Breast epithelium (tissue), 3 donors: ENCODE data around the gene DRD2.

Experiments used
- CTCF ChIP-seq, 3 donors: fragments of 450-650 bp; IDR thresholded peaks; one replicate each; pipeline ENCODE4 v1.5.1; 2016 to 2017; ENCODE audit warnings: antibody characterized with exemption in 3 of 3, mild to moderate bottlenecking in 3 of 3, moderate library complexity in 3 of 3
- POLR2A ChIP-seq: fragments of 450-650 bp; IDR thresholded peaks from one replicate; pipeline ENCODE4 v1.6.1; 2016; ENCODE audit warnings: antibody characterized with exemption, mild to moderate bottlenecking, moderate library complexity
- POLR2AphosphoS5 ChIP-seq, 3 donors: sonication (generic); formaldehyde crosslinking; IDR thresholded peaks; one replicate each; pipeline ENCODE4 v1.6.1; 2017; ENCODE audit warnings: antibody characterized with exemption in 3 of 3

- TF ChIP-seq CTCF (IDR thresholded peaks at IDR 0.05) (no peak), POLR2AphosphoS5 (IDR thresholded peaks at IDR 0.05) (no peak), POLR2A (no peak)
These were observed 88.3 kb downstream of the DRD2 start for GRCh38 chr11:113386866-113387265.
